Lower leg skin (tissue), 3 donors: ENCODE data around the gene DMRTB1.

Experiments
- POLR2A ChIP-seq, 2 donors: fragments of 450-650 bp; IDR thresholded peaks; one replicate each; pipeline ENCODE4 v1.6.1; 2016 to 2017; ENCODE audit warnings: antibody characterized with exemption in 2 of 2, mild to moderate bottlenecking in 1 of 2, moderate library complexity in 1 of 2
- TF ChIP-seq, protein P1 (sequence below), 3 donors: fragments of 450-650 bp; IDR thresholded peaks; one replicate each; pipeline ENCODE4 v1.5.1; 2016; ENCODE audit warnings: antibody characterized with exemption in 3 of 3, mild to moderate bottlenecking in 3 of 3, moderate library complexity in 2 of 3

DNA sequence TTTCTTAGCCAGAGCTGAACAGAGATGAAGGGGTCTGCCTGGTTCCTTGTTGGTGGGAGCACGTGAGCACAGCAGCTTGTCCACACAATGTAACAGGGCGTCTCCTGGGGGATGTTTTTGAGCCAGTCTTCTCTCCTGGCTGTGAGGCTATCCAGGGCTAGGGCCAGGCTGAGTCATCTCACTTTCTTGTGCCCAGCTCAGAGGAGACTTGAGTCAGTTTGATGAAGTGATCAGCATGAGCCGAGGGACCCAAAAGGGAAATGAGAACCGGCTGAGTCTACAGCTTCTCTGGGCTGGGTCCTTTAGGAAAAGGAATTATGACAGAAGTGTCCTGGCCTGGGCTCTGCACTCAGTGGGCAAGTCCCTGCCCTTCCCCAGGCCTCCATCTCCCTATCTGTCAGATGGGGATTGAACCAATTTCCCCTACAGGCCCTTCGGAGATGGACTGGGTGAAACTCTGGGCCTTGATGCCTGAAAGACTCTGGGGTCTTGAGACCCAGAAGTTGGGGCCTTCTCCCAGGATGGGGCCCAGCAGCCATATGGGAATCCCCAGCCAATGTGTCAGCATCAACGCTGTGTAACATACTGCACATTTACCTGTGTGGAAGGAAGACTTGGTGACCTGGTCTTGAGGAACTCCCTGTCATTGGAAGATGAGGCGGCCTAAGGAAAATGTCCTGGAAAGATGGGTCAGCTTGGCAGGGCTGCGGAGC, 36.6 kb downstream of the DMRTB1 start:
- TF ChIP-seq, protein P1, sequence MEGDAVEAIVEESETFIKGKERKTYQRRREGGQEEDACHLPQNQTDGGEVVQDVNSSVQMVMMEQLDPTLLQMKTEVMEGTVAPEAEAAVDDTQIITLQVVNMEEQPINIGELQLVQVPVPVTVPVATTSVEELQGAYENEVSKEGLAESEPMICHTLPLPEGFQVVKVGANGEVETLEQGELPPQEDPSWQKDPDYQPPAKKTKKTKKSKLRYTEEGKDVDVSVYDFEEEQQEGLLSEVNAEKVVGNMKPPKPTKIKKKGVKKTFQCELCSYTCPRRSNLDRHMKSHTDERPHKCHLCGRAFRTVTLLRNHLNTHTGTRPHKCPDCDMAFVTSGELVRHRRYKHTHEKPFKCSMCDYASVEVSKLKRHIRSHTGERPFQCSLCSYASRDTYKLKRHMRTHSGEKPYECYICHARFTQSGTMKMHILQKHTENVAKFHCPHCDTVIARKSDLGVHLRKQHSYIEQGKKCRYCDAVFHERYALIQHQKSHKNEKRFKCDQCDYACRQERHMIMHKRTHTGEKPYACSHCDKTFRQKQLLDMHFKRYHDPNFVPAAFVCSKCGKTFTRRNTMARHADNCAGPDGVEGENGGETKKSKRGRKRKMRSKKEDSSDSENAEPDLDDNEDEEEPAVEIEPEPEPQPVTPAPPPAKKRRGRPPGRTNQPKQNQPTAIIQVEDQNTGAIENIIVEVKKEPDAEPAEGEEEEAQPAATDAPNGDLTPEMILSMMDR (IDR thresholded peaks at IDR 0.05): no peak
- no peak for TF ChIP-seq POLR2A (IDR thresholded peaks at IDR 0.05)
